GM18498 (cell line): Measurements from ENCODE around the gene REV3L.
A peak's percentile ranks its signal among the peaks of the same experiment; 100 is the strongest.
"Not testable (repeated sequence)": the region's sequence is repeated elsewhere in the genome, so short reads cannot be mapped to it uniquely, and the experiment has no call there.

Experiments used
- ATAC-seq: cut with Tn5 transposase; IDR thresholded peaks from one replicate; pipeline ENCODE4 v1.9.1; 2021; ENCODE audit warnings: mild to moderate bottlenecking, moderate library complexity; ENCODE audit not compliant: unreplicated experiment

The REV3L gene

GRCh38 chr6:111306104-111306888 lies 176.7 kb downstream of the REV3L start:
- ATAC-seq: no peak

GRCh38 chr6:111301946-111302345 lies 181.1 kb downstream of the REV3L start:
- peak; percentile 77 for ATAC-seq

GRCh38 chr6:111300938-111301800 lies 181.8 kb downstream of the REV3L start:
- peak; percentile 45 for ATAC-seq

GRCh38 chr6:111297776-111298175 lies 185.2 kb downstream of the REV3L start:
- ATAC-seq: no peak

- no peak for ATAC-seq
Observed at GRCh38 chr6:111294374-111294967, 188.5 kb downstream of the REV3L start.

- peak; percentile 24 for ATAC-seq
Observed at GRCh38 chr6:111291336-111292259, 191.4 kb downstream of the REV3L start.

- ATAC-seq: peak; percentile 94
Observed at GRCh38 chr6:111290689-111291335, 192.2 kb downstream of the REV3L start.

- not testable (repeated sequence) for ATAC-seq
Observed at GRCh38 chr6:111284356-111284755, 198.7 kb downstream of the REV3L start.

- ATAC-seq: no peak
Observed at GRCh38 chr6:111283707-111284106, 199.3 kb downstream of the REV3L start.

GRCh38 chr6:111282515-111282914 lies 200.5 kb downstream of the REV3L start:
- no peak for ATAC-seq

- ATAC-seq: no peak
Observed at GRCh38 chr6:111280445-111280955, 202.5 kb downstream of the REV3L start.

GRCh38 chr6:111278731-111279130 lies 204.3 kb downstream of the REV3L start:
- no peak for ATAC-seq

- ATAC-seq: no peak
Observed at GRCh38 chr6:111277819-111278218, 205.2 kb downstream of the REV3L start.

- no peak for ATAC-seq
Observed at GRCh38 chr6:111276736-111277135, 206.3 kb downstream of the REV3L start.

GRCh38 chr6:111276335-111276734 lies 206.7 kb downstream of the REV3L start:
- no peak for ATAC-seq

- no peak for ATAC-seq
Observed at GRCh38 chr6:111274593-111275217, 208.3 kb downstream of the REV3L start.

- ATAC-seq: no peak
Observed at GRCh38 chr6:111270121-111270520, 212.9 kb downstream of the REV3L start.

GRCh38 chr6:111269401-111269970 lies 213.5 kb downstream of the REV3L start:
- no peak for ATAC-seq

- no peak for ATAC-seq
Observed at GRCh38 chr6:111267764-111268333, 215.2 kb downstream of the REV3L start.
